GM12873 (cell line): ENCODE data around the gene DAAM1.

Experiments
- TF ChIP-seq, protein P1 (sequence below): IDR thresholded peaks from 2 replicates; pipeline ENCODE4 v1.5.1; 2012; ENCODE audit warnings: low read depth, mild to moderate bottlenecking, moderate library complexity, low read length, control low read depth; ENCODE audit not compliant: insufficient read depth; ENCODE audit errors: missing control alignments

Gene DAAM1

DNA sequence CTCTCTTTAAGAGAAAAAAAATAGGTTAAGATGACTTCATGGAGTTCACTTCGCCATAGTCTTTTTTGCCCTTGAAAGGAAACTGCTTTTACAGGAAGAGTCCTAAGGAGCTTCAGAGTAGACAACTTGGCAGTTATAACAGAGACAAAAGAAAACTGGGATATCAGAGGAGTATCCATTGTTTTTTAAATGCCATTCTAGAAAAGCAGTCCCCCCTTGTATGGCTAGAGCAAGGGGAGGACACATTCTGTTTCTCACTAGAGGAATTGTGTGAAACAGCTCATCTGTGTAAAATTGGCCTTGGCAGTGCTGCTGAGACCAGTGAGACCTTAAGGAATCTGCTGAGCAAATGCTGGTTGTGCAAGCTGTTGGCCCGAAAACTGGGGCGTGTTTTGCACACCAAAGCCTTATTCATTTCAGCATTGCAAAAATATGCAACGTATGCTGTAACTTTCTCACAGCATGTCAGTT, 148.7 kb downstream of the DAAM1 start:
- TF ChIP-seq, protein P1, sequence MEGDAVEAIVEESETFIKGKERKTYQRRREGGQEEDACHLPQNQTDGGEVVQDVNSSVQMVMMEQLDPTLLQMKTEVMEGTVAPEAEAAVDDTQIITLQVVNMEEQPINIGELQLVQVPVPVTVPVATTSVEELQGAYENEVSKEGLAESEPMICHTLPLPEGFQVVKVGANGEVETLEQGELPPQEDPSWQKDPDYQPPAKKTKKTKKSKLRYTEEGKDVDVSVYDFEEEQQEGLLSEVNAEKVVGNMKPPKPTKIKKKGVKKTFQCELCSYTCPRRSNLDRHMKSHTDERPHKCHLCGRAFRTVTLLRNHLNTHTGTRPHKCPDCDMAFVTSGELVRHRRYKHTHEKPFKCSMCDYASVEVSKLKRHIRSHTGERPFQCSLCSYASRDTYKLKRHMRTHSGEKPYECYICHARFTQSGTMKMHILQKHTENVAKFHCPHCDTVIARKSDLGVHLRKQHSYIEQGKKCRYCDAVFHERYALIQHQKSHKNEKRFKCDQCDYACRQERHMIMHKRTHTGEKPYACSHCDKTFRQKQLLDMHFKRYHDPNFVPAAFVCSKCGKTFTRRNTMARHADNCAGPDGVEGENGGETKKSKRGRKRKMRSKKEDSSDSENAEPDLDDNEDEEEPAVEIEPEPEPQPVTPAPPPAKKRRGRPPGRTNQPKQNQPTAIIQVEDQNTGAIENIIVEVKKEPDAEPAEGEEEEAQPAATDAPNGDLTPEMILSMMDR: no peak

- TF ChIP-seq, protein P1: no peak
Measured at GRCh38 chr14:59338761-59339160, 150.3 kb downstream of the DAAM1 start.

- TF ChIP-seq, protein P1: no peak
Measured at GRCh38 chr14:59339524-59340330, 151.3 kb downstream of the DAAM1 start.

DNA sequence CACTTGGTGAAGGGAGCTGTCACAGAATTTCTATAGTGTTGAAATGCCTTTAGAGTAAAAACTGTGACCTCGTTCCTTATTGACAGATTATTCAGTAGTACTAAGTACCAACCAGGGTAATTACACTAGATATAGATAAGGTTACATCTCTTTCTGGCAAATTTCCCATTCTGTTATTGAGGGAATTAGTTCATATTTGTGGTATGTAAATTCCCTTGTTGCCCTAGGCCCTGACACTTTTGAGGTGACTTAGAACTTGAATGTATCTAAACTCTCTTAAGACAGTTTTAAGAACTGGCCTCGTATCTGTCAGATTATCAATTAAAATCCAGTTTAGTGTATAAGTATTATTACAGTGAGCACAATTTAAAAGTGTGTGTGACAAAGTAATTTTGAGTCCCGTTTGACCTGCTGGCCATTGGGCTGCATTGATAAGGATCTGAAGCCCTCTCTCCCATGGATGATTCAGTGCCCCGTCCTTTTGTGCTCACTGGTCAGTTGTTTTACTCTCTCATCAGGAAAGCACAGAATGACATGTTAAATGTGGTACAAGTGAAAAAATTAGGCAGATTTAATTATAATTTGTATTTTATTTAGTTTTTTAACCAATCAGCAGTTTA, 153.5 kb downstream of the DAAM1 start:
- TF ChIP-seq, protein P1: no peak

GRCh38 chr14:59342516-59343484, 154.3 kb downstream of the DAAM1 start:
- TF ChIP-seq, protein P1: no peak

GRCh38 chr14:59343585-59343984, 155.1 kb downstream of the DAAM1 start:
- TF ChIP-seq, protein P1: no peak

DNA sequence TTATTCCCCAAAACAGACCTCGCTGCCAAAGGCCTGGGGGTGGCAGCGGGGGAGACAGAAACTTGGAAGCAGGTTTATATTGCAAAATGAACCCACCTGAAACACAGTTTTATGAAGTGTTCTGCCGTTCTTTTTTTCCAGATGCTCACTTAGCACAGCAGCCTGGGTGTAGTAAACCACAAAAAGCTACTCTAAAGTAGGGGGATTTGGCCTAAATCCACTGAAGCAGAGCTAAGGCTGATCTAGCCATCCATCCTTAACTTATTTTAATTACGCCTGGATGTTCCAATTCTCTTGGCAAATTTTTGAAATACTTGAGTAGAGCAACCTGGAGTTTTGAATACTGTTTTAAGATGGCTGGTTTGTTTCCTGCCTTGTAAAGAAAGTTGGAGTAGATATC, 155.5 kb downstream of the DAAM1 start:
- TF ChIP-seq, protein P1: no peak
